AG08395 (cell line): ENCODE measurements around the gene PHF21B.
"Not testable (repeated sequence)": the region's sequence is repeated elsewhere in the genome, so short reads cannot be mapped to it uniquely, and the experiment has no call there.

ENCODE experiments used
- DNase-seq: peaks from one replicate; pipeline ENCODE4 v3.0.0; 2012; ENCODE audit warnings: mixed read lengths, low spot score

PHF21B gene

DNA sequence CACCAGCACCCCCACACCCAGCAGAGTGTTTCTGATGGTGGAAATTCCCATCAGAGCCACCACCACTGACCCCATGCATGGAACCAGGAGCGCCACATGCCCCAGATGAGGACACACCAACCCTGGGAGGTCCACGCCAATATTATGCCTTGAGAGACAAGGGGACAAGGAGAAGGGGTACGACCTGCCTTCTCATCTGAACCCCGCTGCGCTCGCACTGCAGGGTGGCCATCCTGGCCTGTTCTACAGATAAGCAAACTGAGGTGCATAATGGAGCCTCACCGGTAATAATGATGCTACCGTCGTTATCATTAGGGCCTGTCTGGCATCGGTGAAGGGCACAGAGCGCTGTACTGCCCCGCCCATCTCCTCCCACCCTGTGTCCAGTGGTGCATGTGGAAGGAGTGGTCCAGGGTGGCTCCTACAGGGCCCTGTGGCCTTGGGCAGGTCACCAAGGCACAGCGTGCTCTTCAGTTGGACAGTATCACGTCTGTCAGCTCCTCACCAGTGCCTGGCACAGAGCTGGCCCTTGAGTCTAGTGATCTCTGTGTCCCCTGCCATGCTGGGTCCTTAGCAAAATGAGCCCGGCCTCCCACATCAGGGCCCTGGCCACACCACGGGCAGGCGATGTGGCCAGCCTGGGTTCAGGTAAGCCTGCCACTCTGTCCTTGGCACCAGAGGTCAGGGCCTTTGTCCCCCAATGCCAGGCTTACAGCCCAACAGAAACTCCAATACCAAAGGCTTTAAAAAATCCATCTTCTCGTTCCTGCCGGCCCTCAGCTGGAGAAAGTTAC is 92.2 kb downstream of the PHF21B start:
- no peak for DNase-seq

DNA sequence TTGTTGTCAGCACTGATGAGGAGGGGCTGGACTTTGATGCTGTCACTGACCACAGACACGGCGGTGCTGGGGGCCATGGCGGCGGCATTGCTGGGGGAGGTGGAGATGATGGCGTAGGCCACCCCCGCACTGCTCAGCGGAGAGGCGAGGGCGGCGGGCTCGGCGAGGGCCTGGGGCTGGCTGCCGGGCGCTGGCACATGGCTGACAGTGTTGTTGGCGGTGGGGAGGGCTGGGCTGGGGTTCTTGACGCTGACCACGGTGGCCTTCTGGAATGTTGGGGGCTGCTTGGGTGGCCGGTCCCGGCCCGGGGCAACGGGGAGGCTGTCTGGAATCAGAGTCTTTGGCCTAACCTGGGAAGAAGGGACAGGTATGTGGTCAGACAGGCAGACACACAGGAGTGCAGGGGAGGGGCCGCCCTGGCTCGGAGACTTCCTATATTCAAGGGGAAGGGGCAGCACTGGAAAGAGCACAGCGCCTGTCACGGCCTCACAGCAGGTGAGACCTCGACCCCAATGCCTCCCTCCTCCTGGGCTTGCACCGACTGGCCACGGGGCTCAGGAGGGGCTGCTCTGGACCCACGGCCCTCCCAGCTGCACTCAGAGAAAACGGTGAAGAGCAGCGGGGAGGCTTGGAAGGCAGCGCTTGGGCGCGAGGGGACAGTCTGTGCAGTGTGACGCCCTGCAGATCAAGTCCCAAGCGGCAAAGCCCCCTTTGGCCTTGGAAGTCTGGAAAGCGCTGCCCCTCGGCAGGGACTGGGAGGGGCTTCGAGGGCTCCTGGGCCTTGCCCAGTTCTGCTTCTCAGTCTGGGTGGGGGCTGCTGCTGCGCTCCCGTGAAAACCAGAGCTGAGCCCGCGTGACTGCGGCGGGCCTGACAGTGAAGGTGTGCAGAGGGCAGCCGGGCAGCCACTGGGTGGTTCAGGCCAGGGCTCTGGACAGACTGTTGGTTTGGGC is 93.2 kb downstream of the PHF21B start:
- no peak for DNase-seq

DNA sequence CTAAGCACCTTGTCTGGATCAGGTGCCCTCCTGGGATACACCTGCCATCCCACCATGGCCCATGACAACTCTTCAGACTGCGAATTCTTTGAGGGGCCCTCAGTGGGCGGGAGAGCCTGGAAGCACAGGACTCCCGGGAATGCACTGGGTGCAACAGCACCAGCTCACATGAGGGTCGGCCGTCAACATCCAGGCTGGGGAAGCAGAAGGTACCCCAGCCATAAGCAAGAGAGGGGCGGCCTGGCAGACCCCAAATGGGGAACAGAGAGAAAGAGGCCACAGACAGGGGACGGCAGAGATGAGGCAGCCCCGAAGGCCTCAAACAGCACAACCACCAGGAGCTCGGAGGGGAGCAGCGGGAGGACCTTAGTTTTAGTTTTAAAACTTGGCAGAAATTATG is 94.4 kb downstream of the PHF21B start:
- no peak for DNase-seq

DNA sequence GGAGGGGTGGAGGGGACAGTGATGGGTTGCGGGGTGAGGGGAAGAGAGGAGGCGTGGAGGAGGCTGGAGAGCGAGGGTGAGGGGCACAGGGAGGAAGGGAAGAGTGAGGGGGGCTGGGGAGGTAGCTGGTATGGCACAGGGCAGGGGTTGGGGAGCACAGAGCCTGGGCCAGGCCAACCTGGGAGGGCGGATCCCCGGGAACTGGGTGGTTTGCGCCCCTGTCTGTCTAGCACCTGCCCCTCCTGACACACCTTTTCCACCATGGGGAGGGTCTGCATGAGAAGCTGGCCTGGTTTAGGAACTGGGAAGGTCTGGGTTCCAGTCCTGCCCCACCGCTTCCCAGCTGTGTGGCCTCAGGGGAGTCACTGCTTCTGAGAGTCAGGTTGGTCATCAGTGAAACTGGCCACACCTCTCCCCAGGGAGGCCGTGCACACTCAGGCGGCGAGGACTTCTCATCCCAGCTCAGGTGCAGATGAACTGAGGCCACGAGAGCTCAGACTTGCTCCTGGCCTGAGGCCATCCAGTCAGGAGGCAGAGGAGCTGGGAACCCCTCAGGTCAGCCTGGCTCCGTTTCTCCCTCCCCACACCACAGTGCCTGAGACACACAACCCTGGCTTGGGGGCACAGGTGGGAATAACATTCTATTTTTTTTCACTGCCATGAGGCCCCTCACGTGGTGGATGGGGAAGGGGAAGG is 95.6 kb downstream of the PHF21B start:
- DNase-seq, result no peak

DNA sequence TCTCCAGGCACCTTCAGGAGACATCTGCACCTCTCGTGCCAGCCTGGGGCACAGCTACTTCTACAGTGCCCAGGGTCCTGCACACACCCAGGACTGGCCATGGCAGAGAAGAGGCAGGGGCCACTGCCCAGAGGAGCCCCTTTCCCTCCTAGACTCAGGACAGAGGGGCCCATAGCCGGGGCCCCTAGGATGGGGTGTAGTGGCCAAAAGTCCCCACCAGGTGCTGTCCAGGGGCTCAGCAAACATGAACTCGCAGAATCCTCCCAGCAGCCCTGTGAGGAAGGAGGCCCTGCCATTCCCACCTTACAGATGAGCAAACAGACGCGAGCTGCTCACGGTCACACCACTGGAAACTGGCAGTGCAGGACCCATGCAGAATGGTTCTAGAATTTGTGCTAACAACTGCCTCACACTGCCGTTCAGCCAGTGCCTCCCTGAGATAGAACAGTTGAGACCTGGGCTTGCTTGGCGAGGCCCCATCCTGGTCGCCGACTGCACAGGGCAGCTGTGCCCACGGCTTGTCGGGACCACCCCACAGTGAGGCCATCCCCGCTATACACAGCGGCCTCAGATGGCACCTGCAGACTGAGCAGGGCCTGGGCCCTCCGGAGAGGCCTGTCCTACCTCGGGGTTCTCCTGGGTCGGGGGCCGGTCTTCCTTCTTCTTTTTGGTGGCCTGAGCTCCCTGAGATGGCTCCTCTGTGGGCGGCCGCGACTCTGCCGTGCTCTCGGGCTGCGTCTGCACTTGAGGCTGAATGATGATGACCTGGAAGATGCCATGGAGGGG is 96.4 kb downstream of the PHF21B start:
- no peak for DNase-seq

DNA sequence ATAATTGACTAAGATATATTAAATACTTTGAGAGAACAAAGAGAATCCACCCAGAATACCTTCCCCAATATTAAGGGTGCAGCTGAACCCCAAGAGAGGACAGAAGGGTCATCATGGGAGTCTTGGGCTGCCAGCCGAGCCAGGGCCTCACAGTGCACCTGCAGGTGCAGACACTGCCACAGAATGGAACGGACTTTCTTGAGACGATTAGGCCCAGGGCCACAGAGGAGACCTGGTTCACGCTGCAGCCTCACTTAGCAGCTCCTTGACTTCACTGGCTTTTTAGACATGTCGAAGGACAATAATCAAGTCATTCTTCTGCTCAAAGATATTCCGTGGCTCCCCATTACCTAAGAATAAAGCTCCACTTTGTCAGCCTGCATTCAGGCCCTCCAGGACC is 100.6 kb downstream of the PHF21B start:
- DNase-seq, result no peak

DNA sequence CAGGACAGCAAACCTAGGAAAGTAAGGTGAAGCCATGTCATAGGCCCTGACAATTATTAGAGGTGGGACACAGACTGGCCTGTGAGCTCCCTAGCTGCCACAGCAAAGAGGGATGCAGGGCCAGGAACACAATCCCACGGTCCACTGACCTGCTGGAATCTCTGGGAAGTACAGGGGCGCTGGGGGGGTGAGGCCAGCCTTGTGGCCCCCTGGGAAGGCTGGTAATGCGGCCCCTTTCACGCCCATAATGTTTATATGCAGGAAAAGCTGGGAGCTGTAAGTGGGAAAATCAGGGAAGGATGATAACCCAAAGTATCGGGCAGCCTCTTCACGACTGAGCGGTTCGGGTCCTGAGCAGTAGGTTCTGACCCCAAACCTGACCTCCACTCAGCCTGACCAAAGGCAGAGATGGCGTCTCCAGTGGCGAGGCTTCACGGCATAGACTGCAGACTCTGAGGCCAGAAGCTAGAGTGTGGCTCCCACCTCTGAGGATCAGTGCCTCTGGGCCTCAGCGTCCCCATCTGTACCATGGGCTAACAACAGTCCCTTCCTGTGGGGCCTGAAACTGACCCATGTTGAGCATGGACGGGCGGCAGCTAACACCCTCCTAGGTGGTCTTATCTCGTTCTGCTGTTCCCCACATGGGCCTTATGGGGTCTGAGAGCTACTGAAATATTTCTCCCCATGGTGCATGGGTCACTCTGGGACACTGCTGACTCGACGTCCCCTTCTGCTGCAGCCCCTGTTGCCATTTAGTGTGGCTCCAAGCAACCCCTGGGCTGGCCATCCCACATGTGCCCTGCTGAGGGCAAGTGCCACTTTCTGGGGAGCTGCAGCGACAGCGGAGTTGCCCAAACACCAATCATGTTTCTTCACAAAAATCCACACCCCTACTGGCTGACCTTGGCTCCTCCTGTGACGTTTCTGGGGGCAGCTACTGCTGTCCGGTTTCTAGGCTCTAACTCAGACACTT is 101.8 kb downstream of the PHF21B start:
- DNase-seq, result no peak

DNA sequence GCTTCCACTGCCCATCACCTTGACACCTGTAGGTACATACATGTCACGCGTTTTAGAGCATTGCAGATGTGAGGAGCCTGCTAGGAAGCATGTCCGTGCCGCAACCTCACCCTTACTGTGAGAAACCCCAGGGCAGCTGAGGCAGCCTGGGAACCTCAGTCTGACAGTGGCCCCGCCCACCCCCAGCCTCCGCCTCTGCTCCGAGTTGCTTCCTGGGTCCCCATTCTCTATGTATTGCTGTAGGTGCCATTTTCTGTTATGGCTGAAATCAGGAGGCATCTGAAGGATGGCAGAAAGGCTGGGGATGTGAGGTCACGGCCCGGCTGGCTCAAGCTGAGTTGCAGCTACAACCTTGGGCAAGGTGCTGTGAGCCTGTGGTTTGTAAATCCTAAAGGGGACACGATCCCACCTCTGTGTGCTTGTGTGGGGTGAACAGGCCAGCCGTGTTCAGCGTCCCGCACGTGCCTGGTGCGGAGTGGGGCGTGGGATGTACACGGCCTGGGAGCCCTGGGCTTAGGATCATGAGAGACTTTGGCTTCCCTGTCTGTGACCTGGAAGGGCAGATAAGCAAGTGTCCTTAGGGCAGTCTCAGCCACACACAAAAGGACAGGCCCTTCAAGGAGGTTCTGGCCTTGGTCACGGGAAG is 102.7 kb downstream of the PHF21B start:
- DNase-seq, result no peak

DNA sequence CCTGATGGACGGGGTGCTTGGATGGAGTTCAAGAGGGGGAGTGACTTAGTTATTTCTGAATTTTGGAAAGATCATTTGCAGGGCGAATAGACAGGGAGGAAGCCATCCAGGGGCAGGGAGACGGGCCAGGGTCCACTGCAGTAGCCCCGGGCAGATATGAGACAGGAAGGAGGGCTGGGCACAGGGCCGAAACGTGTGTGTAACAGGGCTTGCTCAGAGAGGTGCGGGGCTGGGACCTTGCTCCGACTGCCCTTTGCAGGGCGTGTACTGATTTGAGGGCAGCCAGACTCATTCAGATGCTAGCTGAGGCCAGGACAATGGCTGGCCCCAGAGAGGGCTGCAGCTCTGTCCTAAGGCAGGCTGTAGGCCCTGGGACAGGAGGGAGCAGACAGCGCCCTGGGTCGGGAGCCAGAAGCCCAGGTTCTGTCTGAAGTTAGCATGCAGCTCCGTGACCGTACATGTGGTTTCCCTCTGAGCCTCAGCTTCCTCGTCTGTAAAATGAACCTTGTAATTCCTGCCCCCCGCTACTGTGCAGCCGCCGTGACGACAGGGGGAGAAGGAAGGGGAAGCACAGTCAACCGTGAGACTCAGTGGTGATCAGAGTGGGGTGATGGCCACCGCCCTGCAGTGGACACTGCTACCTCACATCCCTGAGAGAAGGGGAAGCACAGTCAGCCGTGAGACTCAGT is 103.4 kb downstream of the PHF21B start:
- no peak for DNase-seq

DNA sequence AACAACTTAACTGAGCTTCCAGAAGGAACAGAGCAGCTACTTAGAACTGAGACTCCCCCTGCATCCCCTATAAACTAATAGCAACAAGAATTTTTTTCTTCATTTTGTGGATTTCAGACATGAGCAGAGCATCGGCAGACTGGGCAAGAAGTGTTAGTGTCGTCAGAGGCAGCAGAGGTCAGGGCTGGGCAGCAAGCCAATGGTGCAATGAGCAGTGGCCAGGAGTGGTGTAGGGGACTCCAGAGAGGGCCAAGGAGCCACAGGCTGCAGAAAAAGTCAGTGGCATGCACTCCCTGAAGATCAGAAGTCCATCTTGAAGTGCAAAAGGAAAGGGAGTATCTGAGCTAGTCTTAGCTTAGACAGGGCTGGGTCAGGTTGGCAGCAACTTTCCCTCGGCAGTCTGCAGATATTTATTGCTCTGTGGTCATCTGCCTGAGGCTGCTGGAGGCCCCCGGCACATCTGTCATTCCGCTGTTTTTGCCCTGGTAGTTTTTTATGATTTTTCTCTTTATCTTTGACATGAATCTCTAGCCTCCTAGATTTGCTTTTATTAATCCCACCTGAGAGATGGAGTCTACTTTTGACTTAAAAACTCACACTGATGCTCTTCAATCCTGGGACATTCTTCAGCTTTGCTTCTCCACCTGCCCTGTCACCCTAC is 105.2 kb downstream of the PHF21B start:
- not testable (repeated sequence) for DNase-seq

DNA sequence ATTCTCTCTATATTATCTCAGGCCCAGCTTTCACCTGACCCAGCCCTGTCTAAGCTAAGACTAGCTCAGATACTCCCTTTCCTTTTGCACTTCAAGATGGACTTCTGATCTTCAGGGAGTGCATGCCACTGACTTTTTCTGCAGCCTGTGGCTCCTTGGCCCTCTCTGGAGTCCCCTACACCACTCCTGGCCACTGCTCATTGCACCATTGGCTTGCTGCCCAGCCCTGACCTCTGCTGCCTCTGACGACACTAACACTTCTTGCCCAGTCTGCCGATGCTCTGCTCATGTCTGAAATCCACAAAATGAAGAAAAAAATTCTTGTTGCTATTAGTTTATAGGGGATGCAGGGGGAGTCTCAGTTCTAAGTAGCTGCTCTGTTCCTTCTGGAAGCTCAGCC is 106.6 kb downstream of the PHF21B start:
- DNase-seq, result not testable (repeated sequence)

DNA sequence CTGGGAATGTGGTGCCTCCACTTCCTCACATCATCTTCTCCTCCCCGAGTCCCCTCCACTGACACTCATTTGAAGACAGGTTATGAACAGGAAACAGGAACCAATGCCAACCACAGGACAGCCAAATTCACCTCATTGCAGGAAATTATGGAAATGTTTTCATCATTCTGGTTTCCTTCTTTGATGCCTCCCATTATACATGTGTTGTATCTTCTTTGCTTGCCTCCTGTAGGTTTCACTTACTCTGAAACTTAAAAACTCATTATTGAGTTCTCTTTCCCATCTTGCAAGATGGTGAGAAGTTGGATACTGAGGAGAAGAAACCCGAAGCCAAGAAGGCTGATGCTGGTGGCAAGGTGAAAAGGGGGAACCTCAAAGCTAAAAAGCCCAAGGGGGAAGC is 108.5 kb downstream of the PHF21B start:
- DNase-seq, result no peak

DNA sequence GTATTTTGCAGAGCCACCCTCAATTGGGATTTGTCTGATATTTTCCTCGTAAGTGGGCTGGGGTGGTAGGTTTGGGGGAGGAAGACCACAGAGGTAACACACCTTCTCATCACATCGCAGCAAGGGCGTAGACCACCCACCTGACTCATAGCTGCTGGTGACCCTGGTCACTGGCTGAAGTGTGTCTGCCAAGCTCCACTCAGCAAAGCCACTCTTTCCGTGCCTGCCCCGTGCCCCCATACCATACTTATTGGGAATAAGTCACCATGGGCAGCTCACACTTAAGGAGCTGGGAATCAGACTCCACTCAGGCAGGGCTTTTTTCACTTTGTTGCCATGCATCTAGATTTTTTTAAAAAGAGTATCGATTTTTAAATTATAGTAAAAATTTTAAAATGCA is 111.6 kb downstream of the PHF21B start:
- DNase-seq, result no peak

DNA sequence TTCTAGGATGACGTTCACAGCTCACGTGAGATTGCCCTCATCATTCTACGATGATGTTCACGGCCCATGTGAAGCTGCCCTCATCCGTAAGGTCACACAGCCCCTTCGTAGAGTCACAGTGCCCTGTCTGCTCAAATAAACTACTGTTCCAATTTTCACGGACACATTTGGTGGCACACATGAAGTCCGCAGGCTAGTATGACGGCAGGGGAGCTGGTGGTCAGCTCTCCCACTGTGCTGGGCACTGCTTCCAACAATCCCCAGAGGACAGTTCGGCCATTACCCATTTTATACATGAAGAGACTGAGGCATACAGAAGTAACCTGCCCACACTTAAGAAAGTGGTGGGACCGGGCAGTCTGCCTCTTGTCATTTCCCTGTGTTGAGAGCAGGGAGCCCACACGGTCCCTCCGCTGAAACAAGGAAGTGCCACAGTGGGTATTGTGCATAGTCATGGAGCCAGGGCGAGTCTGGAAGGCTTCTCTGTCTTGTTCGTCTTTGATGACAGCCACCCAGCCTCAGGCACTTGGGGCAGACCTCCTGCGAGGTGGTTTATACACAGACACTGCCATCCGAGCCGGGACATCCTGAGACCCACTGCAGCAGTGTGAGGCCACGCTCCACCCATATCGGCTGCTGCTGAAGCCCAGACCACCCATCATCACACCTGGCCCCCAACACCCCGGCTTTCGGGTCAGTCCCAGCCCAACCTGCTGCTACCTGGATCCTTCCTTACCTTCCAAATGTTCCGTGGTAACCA is 114.3 kb downstream of the PHF21B start:
- no peak for DNase-seq

DNA sequence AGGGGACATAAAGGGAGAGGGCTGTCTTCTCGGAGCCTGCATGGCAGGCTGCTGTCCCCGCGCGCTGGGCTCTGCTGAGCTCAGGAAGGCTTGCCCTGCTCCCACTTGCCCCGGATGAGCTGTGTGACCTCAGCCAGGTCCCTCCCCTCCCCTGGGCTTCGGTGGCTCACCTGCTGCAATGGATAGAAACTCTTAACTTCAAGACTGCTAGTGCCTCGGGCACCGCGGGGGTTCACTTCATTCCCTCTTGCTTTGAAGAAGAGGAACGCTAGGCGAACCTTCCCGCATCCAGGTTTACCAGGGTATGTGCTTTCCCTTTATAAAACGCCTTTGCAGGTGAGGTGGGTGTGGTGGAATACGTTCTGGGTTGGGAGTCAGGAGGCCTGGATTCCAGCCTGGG is 115.0 kb downstream of the PHF21B start:
- DNase-seq, result no peak

DNA sequence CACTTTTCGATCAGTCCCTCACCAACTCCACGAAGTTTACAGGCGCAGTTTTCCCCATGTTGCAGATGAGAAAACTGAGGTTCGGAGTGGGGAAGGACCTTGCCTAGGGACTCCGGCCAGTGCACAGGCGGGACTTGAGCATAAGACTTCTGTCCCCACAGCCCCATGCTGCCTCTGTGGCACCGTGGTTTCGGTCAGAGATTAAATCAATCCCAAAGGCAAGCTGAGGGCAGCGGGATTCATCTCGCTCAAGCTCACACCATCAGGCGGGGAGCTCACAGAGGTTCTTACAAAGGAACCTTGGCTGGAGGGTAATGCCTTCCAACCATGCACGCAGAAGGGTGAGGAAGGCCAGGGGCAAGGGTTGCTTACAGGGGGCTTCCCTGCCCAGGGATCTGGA is 115.5 kb downstream of the PHF21B start:
- no peak for DNase-seq

DNA sequence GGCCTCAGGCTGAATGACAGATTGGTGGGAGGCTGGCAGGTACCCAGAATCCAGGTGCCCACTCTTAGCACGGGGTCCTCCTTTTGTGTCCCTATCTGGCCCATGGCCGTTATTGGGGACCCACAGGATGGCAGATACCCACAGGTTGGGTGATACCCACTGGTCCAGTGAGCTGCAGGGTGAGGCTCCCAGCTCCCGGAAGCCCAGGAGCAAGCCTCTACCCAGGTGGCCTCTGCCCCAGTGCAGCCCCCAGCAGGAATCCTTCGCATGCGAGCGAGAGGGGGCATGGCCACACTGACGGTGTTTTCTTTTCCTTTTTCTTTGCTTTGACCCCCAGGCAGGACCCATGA is 116.1 kb downstream of the PHF21B start:
- DNase-seq, result no peak
